ENCODE measurements around the gene LHFPL6. TPM values are rescaled to one million over a fixed set of nuclear protein-coding genes. Genes with fewer than 3 reads are reported as not detected.

LHFPL6 gene
- total RNA-seq, 1 donor from 2014 or later = 3.0 TPM

DNA sequence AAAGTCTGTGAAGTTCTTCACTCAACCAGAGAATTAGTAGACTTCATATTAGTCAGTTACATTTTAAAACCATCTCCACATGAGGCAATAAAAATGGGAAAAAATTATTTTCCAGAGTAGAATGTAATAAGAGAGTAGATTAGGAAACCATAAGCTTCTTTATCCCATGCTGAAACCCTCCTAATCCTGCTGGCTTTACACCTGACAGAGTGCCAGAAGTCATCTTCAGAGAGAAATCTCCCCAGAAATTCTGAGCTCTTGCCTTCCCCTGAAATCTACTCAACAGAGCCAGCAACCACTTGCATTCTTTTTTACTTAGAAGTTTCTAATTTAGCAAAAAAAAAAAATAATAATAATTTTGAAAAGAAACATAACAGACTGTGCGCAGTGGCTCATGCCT is 284.8 kb downstream of the LHFPL6 start:
- Mint-ChIP-seq H3K4me3 (no peak overlapping the region), H3K36me3 (no peaks in the 10 kb centered on the region), H3K27me3 (ENCODE audit: insufficient read depth, low read depth) (no peaks in the 10 kb centered on the region), H3K9me3 (no peaks in the 10 kb centered on the region), H3K4me1 (peaks cover 27% of the 10 kb centered on the region), H3K27ac (no peak overlapping the region)
- H3F3A ChIP-seq (ENCODE audit: low read depth) = peaks cover 4% of the 10 kb centered on the region
- no peaks in the 10 kb centered on the region for H3K9me3 ChIP-seq (ENCODE audit: low read depth)
- H3K4me3 ChIP-seq = no peak overlapping the region
- H3K27ac ChIP-seq = no peak overlapping the region
- H3K79me2 ChIP-seq (ENCODE audit: low read depth) = no peaks in the 10 kb centered on the region
- no peaks in the 10 kb centered on the region for H3K27me3 ChIP-seq
- H3K36me3 ChIP-seq = no peaks in the 10 kb centered on the region
- no peak overlapping the region for H2AFZ ChIP-seq (replicated peaks)
- TF ChIP-seq EZH2phosphoT487 (IDR thresholded peaks at IDR 0.05) (no peak), CTCF (IDR thresholded peaks at IDR 0.05) (no peak), EZH2 (IDR thresholded peaks at IDR 0.05) (no peak)
- no peak for DNase-seq (ENCODE audit: low spot score)
- H3K4me1 ChIP-seq = peaks cover 5% of the 10 kb centered on the region
- H4K20me1 ChIP-seq (ENCODE audit: low read depth) = no peaks in the 10 kb centered on the region
- no peak overlapping the region for H3K4me2 ChIP-seq
- H3K9ac ChIP-seq = no peak overlapping the region

- Mint-ChIP-seq H3K4me3 (no peak overlapping the region), H3K4me1 (peaks cover 19% of the 10 kb centered on the region), H3K27ac (no peak overlapping the region), H3K27me3 (ENCODE audit: insufficient read depth, low read depth) (no peaks in the 10 kb centered on the region), H3K9me3 (no peaks in the 10 kb centered on the region), H3K36me3 (no peaks in the 10 kb centered on the region)
- Histone ChIP-seq H3K36me3 (no peaks in the 10 kb centered on the region), H3K9me3 (ENCODE audit: low read depth) (no peaks in the 10 kb centered on the region), H3K4me2 (no peak overlapping the region), H3K4me3 (no peak overlapping the region), H3K79me2 (ENCODE audit: low read depth) (no peaks in the 10 kb centered on the region), H3K4me1 (no peaks in the 10 kb centered on the region), H3K9ac (no peak overlapping the region), H2AFZ (replicated peaks) (no peak overlapping the region), H3K27ac (no peak overlapping the region), H3F3A (ENCODE audit: low read depth) (no peaks in the 10 kb centered on the region), H4K20me1 (ENCODE audit: low read depth) (no peaks in the 10 kb centered on the region), H3K27me3 (no peaks in the 10 kb centered on the region)
- DNase-seq (ENCODE audit: low spot score) = no peak
- no peak for TF ChIP-seq EZH2phosphoT487 (IDR thresholded peaks at IDR 0.05)
- TF ChIP-seq EZH2 (IDR thresholded peaks at IDR 0.05) = no peak
- TF ChIP-seq CTCF (IDR thresholded peaks at IDR 0.05) = no peak
Measured at GRCh38 chr13:39317291-39317690, 285.7 kb downstream of the LHFPL6 start.

- DNase-seq (ENCODE audit: low spot score) = no peak
- Histone ChIP-seq H3K27me3 (no peaks in the 10 kb centered on the region), H3K9me3 (ENCODE audit: low read depth) (no peaks in the 10 kb centered on the region), H3K79me2 (ENCODE audit: low read depth) (no peaks in the 10 kb centered on the region), H3K4me1 (no peaks in the 10 kb centered on the region), H3K27ac (no peak overlapping the region), H3F3A (ENCODE audit: low read depth) (no peaks in the 10 kb centered on the region), H4K20me1 (ENCODE audit: low read depth) (no peaks in the 10 kb centered on the region), H3K4me2 (no peak overlapping the region), H3K9ac (no peak overlapping the region), H2AFZ (replicated peaks) (no peak overlapping the region), H3K36me3 (no peaks in the 10 kb centered on the region), H3K4me3 (no peak overlapping the region)
- Mint-ChIP-seq H3K4me3 (no peak overlapping the region), H3K9me3 (no peaks in the 10 kb centered on the region), H3K36me3 (no peaks in the 10 kb centered on the region), H3K27me3 (ENCODE audit: insufficient read depth, low read depth) (no peaks in the 10 kb centered on the region), H3K4me1 (peaks cover 8% of the 10 kb centered on the region), H3K27ac (no peak overlapping the region)
- TF ChIP-seq EZH2 (IDR thresholded peaks at IDR 0.05) (no peak), CTCF (IDR thresholded peaks at IDR 0.05) (no peak), EZH2phosphoT487 (IDR thresholded peaks at IDR 0.05) (no peak)
Measured at GRCh38 chr13:39315796-39316195, 287.2 kb downstream of the LHFPL6 start.
